Keratinocyte (primary cell): ENCODE measurements around the gene ARMC5. TPM values are rescaled to one million over a fixed set of nuclear protein-coding genes. Genes with fewer than 3 reads are reported as not detected.

ENCODE experiments used
- DNase-seq: peaks from one replicate; pipeline ENCODE4 v3.0.0-alpha.2; 2011; ENCODE audit warnings: low read depth, missing footprints, low spot score
- FAIRE-seq: peaks from 2 replicates; lab custom pipeline; 2011; peaks lifted over from hg19 to GRCh38; lab: Jason Lieb, UNC
- H2AFZ ChIP-seq: 2 replicates; pipeline ENCODE4 v1.6.0; 2012; ENCODE audit warnings: low read length, control low read depth, inconsistent platforms; ENCODE audit not compliant: control insufficient read depth
- H3K27ac ChIP-seq: 2 replicates; pipeline ENCODE4 v1.5.1; 2011; ENCODE audit warnings: low read length; ENCODE audit not compliant: control insufficient read depth, insufficient read depth
- H3K27me3 ChIP-seq: 3 replicates; pipeline ENCODE4 v1.6.0; 2011; ENCODE audit warnings: low read length; ENCODE audit not compliant: control insufficient read depth, insufficient read depth; ENCODE audit errors: extremely low read depth
- H3K36me3 ChIP-seq, 2 experiments: 2 replicates in 1 of 2; 3 replicates in 1 of 2; pipeline ENCODE4 v1.5.1; 2011; ENCODE audit warnings: low read length in 2 of 2, mild to moderate bottlenecking in 1 of 2; ENCODE audit not compliant: control insufficient read depth in 2 of 2, insufficient read depth in 2 of 2; ENCODE audit errors: extremely low read depth in 1 of 2
- H3K4me1 ChIP-seq: 3 replicates; pipeline ENCODE4 v1.5.1; 2011; ENCODE audit warnings: low read length; ENCODE audit not compliant: control insufficient read depth, insufficient read depth; ENCODE audit errors: extremely low read depth
- H3K4me2 ChIP-seq: 3 replicates; pipeline ENCODE4 v1.6.0; 2011; ENCODE audit warnings: low read depth, low read length; ENCODE audit not compliant: control insufficient read depth, insufficient read depth; ENCODE audit errors: extremely low read depth
- H3K4me3 ChIP-seq, 3 experiments: fragments of 200-600 bp in 1 of 3; sonication (generic) in 1 of 3; 2 replicates in 2 of 3; 3 replicates in 1 of 3; pipeline ENCODE4 v1.5.1; 2011 to 2016; ENCODE audit warnings: low read length in 3 of 3, mild to moderate bottlenecking in 3 of 3, control low read depth in 2 of 3, inconsistent platforms in 1 of 3, low read depth in 1 of 3, mixed read lengths in 1 of 3, mixed run types in 1 of 3, moderate library complexity in 1 of 3; ENCODE audit not compliant: control insufficient read depth in 2 of 3, insufficient read depth in 2 of 3; ENCODE audit errors: extremely low read depth in 1 of 3
- H3K79me2 ChIP-seq: 2 replicates; pipeline ENCODE4 v1.6.0; 2012; ENCODE audit warnings: low read length; ENCODE audit not compliant: control insufficient read depth, insufficient read depth
- H3K9ac ChIP-seq: 3 replicates; pipeline ENCODE4 v1.6.0; 2011; ENCODE audit warnings: low read length; ENCODE audit not compliant: control insufficient read depth, insufficient read depth; ENCODE audit errors: extremely low read depth
- H3K9me1 ChIP-seq: 3 replicates; pipeline ENCODE4 v1.6.0; 2011; ENCODE audit warnings: low read length; ENCODE audit not compliant: control insufficient read depth, insufficient read depth; ENCODE audit errors: extremely low read depth
- H3K9me3 ChIP-seq: 2 replicates; pipeline ENCODE4 v1.5.1; 2012; ENCODE audit warnings: low read depth, low read length; ENCODE audit not compliant: control insufficient read depth
- H4K20me1 ChIP-seq: 3 replicates; pipeline ENCODE4 v1.6.0; 2011; ENCODE audit warnings: low read length; ENCODE audit not compliant: control insufficient read depth, insufficient read depth; ENCODE audit errors: extremely low read depth
- CTCF ChIP-seq, 3 experiments: IDR thresholded peaks in 1 of 3; conservative IDR thresholded peaks in 1 of 3; optimal IDR thresholded peaks in 1 of 3; 2 replicates in 2 of 3; 3 replicates in 1 of 3; pipeline versions ENCODE3 to v1.5.1; 2011; ENCODE audit warnings: low read length in 3 of 3, mild to moderate bottlenecking in 3 of 3, moderate library complexity in 2 of 3, control low read depth in 1 of 3, inconsistent platforms in 1 of 3; ENCODE audit not compliant: insufficient read depth in 2 of 3; ENCODE audit errors: extremely low read depth in 1 of 3
- EZH2 ChIP-seq: IDR thresholded peaks from one replicate; pipeline ENCODE4 v1.6.1; 2012; ENCODE audit warnings: inconsistent platforms, mild to moderate bottlenecking, low read length, moderate library complexity
- dilution Hi-C: fragments of 300-500 bp; cut with MboI; formaldehyde crosslinking; loops from one replicate; pipeline ENCODE4 v1.7.0; 2020; ENCODE audit warnings: low sequenced_read_pairs; ENCODE audit not compliant: extremely low pct_ligation_motif_present
- polyA plus RNA-seq, 5 experiments: library from polyadenylated mRNA; depleted of rRNA in 3 of 5; stranded (reverse) in 3 of 5; stranded (forward) in 1 of 5; unstranded in 1 of 5; fragments of >200 nt; gene quantifications; 1 replicate in 1 of 5; 2 replicates in 3 of 5; 3 replicates in 1 of 5; pipeline versions ENCODE4 v1.2.1 to v1.2.3, GENCODE V29; 2011 to 2012; ENCODE audit warnings: missing spikeins in 2 of 5, low read depth in 1 of 5, low replicate concordance in 1 of 5

Gene ARMC5
- polyA plus RNA-seq, 1 donor (not counting 4 experiments of a cell fraction or from before 2014, with no cell fraction given) = 3.0 TPM

GRCh38 chr16:31423241-31423640 lies 36.1 kb upstream of the ARMC5 start:
- Histone ChIP-seq H3K9ac (no peak overlapping the region), H4K20me1 (no peaks in the 10 kb centered on the region), H3K4me1 (peaks cover 4% of the 10 kb centered on the region), H3K27me3 (peaks cover 2% of the 10 kb centered on the region), H3K4me2 (no peak overlapping the region), H3K79me2 (no peaks in the 10 kb centered on the region), H3K4me3 (no peak overlapping the region), H3K9me3 (no peaks in the 10 kb centered on the region), H2AFZ (no peak overlapping the region), H3K36me3 (no peaks in the 10 kb centered on the region), H3K27ac (no peak overlapping the region), H3K9me1 (no peaks in the 10 kb centered on the region)
- DNase-seq (no peak), FAIRE-seq (no peak)
- no peak for TF ChIP-seq CTCF (optimal IDR thresholded peaks at IDR 0.05 in 1 of 3, IDR thresholded peaks at IDR 0.05 in 1 of 3, conservative IDR thresholded peaks at IDR 0.05 in 1 of 3; ENCODE audit: extremely low read depth in 1 of 3, insufficient read depth in 2 of 3, low read length in 3 of 3)
- TF ChIP-seq EZH2 = no peak
- dilution Hi-C loops = no loop called here

GRCh38 chr16:31423801-31424200 lies 35.5 kb upstream of the ARMC5 start:
- H4K20me1 ChIP-seq = no peaks in the 10 kb centered on the region

More at GRCh38 chr16:31423801-31424200, 35.5 kb upstream of the ARMC5 start:
- H3K79me2 ChIP-seq = no peaks in the 10 kb centered on the region
- H3K9me3 ChIP-seq = no peaks in the 10 kb centered on the region
- H3K27me3 ChIP-seq = peaks cover 3% of the 10 kb centered on the region
- FAIRE-seq = no peak
- no peak overlapping the region for H3K4me2 ChIP-seq
- H2AFZ ChIP-seq = no peak overlapping the region
- no peak overlapping the region for H3K9ac ChIP-seq
- no peaks in the 10 kb centered on the region for H3K36me3 ChIP-seq
- dilution Hi-C loops = no loop called here
- H3K4me3 ChIP-seq = no peak overlapping the region
- peaks cover 4% of the 10 kb centered on the region for H3K4me1 ChIP-seq
- no peak overlapping the region for H3K27ac ChIP-seq
- DNase-seq = no peak
- no peak for TF ChIP-seq EZH2
- TF ChIP-seq CTCF (optimal IDR thresholded peaks at IDR 0.05 in 1 of 3, IDR thresholded peaks at IDR 0.05 in 1 of 3, conservative IDR thresholded peaks at IDR 0.05 in 1 of 3; ENCODE audit: extremely low read depth in 1 of 3, insufficient read depth in 2 of 3, low read length in 3 of 3) = no peak
- H3K9me1 ChIP-seq = no peaks in the 10 kb centered on the region
